Dermis blood vessel endothelial cell (primary cell): Measurements from ENCODE around the gene ATOH8. TPM values are rescaled to one million over a fixed set of nuclear protein-coding genes. Genes with fewer than 3 reads are reported as not detected.

ENCODE experiments used
- DNase-seq: peaks from one replicate; pipeline ENCODE4 v3.0.0; 2010
- total RNA-seq: library from RNA; depleted of rRNA; stranded (reverse); fragments of >200 nt; gene quantifications from 2 replicates; pipeline ENCODE4 v1.2.3, GENCODE V29; 2014

ATOH8 gene
- total RNA-seq, 1 donor from 2014 or later = 58.4 TPM

DNA sequence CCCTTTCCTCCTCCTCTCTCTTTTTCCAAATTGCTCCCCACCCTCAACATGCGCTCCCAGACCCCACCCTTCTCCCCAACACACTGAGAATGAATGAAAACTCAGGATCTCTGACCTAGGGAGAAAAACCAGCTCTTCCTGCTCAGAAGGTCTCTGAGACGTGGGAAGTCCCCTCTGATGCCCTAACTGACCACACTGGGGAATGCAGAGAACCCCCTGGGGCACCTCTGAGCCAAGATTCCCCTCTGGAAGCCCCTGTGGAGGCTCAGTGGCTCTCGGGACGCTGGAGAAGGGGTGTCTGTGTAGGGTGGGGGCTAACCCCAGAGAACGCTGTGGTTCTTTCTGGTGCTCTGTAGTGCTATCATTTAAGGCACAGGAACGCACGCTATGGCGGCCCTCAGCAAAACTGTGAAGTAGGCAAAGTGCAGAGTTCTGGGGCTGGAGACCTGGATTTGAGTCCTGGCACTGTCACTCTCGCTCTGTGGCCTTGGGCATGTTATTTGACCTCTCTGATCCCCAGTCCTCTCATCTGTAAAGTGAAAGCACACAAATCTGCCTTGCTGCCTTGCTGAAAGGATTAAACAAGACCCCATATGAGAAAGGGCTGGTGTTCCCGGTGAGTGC is 17.1 kb downstream of the ATOH8 start:
- no peak for DNase-seq

DNA sequence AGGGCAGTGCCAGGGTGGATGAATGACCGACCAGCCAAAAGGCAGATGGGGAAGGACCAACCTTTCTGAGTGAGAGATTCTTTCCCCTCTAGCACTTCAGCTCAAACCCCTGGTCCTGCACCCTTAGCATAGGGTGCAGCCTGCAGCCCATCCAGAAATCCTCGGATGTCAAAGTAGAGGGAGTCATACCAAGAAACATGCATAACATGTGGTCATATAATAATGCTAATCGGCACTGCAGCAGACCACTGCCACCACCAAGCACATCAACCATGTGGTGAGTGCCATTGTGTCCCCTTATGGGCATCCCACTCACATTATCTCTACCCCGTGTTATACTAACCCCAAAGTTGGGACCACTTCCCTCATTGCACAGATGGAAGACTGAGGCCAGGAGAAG is 17.7 kb downstream of the ATOH8 start:
- no peak for DNase-seq

- DNase-seq = peak; percentile 100
These were observed 18.4 kb downstream of the ATOH8 start for GRCh38 chr2:85772019-85772745.

DNA sequence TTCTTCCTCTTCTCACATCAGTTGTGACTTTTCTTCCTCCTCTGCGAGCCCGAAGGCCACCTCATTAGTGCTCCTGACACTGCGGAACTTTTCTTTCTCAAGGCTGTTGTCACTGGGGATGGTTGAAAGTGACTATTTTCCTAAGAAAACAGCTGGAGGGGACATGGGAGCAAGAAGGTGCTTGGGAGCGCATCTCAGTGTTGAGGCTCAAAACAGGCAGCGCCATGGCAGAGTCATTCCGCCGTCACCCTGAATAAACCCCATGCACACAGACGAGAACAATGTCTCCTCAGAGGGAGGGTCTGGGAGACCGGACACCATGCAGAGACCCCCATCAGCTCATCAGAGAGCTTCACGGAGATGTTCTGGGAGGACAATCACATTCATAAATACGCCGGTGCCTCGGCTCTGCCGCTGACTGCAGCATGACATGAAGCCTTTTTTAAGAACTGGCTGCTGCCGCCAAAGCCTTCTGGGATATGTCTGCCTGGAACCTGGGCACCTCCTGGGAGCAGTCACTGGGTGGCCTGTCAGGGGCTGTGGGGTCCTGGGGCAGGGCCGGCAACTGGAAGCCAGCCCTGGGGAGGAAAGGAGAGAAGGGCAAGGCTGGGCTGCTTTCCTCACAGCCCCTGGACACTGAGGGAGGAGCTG is 19.2 kb downstream of the ATOH8 start:
- no peak for DNase-seq

DNA sequence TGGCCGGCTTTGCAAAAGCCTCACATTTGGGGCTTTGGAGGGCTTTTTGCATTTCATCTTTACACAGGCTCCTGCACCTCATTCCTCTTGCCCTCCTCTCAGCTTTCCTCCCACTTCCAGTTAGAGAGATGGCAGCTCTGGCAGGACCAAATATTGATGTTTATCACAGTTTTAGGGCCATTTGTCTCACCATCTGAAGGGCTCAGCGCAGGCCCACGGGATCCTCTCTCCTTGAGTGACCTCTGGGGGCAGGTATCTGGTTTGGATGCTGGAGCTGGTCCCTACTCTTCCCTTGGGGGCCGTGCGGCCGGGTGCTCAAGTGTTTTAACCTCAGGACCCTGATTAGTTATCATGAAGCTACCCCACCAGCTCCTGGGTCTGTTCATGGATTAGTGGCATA is 19.9 kb downstream of the ATOH8 start:
- DNase-seq = no peak

DNA sequence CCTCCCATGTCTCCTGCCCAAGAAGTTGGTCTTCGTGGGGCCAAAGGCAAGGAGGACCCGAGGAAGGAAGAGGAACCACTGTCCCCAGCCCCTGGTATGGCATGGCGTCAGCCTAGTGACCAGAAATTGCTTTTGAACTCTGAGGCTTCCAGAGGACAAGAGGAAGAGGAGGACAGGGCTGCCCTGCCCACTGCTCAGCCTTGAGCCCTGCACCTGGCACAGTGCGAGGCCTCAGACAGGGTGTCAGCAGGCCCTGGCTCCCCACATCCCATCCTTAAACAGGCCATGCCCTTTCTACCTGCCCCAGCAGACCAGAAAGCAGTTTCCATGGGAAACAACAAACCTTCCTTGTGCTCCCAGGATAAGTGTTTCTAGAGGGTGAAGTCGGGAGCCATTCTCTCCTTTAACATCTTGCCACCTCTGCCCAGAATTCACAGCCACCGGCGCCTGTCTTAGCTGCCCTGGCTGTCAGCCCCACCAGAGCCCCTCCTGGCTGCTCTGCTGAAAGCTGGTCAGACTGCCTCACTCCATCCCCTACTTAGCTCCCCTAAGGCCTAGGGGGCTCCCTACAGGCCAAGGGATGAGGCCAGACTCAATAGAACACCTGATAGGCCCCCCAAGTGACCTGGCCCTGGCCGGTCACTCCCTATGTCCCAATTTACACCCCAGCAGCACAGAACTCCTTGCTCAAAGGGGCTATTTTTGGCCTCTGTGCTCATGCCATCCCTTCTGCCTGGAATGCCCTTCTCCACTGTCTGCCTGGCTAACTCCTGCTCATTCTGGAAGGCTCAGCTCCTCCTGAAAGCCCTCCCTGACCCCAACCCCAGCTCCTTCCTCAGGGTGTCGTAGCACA is 20.6 kb downstream of the ATOH8 start:
- no peak for DNase-seq

DNA sequence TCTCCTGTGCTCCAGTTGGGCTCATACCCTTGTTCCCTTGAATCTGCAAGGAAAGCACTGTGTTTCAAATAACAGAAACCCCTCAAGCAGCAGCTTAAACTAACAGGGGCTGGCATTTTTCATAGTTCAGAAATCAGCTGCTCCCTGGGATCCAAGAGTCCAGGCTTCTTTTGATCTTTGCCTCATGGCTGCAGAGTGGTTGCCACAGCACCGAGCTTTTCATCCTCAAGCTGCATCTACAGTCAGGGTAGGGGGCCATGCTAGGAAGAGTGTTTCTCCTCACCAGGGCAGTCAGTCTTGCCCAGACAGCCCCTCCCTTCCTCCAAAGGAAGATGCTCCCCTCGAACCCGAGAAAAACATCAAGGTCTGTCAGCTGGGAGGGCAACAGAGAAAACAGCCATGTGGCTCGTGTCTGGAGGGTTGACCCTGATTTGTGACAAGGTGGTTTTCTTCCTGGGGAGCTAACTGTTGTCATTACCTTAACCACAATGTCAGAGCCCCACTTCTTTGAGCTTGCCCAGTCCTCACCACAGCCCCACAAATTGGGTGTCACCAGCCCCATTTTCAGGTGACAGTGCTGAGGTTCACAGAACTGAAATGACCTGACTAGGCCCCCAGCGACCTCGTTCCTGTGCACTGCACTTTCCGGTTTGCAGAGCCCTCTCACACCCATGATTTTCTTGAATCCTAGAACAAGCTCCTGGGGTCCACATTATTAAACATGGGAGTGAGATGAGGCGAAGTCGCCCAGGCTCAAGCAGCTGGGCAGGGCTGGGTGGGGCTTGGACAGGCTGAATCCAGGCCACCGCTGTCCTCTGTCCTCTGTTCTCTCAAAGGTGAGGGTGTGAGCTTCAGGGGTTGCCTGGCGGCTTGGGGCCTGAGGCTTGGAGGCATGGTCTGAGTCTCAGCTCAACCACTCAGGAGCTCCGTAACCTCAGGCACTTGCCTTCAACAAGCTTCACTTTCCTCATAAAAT is 21.9 kb downstream of the ATOH8 start:
- DNase-seq = no peak

DNA sequence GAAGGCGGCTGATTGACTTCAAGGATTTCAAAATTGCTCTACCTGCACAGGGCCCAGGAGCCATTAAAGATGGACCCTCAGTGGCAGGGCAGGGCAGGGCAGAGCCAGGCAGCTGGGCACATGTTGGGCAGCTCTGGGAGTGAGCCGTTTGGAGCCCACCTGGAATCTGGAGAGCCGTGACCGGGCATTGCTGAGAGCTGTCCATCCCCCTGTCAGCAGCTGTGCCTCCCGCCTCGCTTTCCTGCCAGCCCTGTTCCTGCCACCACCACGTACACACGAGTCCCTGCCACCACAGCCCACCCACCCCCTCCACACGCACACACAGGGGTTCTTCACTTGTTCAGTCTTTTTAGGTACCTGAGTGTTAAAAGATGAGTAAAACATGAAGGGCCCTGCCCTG is 22.9 kb downstream of the ATOH8 start:
- DNase-seq = no peak

- DNase-seq = peak; percentile 78
These were observed 23.7 kb downstream of the ATOH8 start for GRCh38 chr2:85777441-85777861.

DNA sequence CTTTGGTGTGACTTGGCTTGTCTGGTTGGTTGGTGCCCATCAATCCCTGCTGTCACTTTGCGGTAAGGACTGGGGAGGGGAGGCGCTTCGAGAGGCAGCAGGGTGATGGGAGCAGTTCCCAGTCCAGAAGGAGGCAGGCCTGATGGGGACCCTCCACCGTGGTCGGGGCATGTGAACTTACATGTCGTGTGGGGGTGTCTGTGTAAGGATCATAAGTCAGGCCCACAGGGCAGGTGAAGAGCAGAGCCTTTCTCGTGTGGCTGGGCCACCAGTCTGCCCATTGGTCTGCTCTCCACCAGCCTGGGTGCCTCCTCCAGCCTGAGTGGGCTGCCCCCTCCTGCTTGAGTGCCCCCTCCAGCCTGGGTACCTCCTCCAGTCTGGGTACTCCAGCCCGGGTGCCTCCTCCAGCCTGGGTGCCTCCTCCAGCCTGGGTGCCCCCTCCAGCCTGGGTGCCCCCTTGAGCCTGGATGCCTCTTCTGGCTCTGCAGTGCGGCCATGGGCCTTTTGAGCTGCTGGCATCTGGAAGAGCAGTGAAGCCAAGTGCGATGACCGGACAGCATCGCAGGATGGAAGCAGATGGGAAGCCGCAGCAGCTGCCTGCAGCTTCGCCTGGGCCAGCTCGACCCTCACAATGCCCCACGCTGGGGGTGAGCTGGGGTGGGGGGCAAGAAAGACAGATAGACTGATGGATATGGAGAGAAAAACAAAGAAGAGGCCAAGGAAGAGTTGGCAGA is 25.0 kb downstream of the ATOH8 start:
- DNase-seq = no peak

DNA sequence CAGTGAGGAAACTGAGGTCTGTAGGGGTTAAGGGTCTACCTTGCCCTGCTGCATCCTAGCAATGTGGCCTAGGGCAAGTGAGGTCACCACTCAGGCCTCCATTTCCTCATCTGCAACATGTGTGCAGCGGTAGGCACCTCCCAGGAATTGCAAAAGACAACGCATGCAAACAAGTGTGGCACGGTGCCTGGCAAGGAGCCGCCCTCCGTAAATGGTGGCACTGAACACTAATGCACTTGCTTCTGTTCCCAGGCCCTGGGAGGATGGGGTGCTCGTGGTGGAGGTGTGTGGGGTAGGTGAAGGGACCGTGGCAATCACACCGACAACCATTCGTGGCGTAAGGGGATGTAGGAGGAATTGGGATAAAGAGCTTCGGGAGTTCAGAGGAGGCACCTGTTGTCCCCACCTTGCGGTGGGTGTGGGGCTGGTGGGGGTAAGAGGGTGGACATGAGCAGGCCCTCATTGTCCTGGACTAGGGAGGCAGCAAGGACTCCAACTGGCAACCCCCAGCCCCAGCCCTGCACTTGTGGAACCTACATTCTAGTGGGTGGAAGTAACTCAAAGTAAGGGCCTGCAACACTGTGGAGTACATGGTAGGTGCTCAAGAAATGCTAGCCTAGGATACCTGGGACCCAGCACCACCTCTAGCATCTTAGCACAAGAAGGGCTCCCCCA is 26.0 kb downstream of the ATOH8 start:
- DNase-seq = no peak

DNA sequence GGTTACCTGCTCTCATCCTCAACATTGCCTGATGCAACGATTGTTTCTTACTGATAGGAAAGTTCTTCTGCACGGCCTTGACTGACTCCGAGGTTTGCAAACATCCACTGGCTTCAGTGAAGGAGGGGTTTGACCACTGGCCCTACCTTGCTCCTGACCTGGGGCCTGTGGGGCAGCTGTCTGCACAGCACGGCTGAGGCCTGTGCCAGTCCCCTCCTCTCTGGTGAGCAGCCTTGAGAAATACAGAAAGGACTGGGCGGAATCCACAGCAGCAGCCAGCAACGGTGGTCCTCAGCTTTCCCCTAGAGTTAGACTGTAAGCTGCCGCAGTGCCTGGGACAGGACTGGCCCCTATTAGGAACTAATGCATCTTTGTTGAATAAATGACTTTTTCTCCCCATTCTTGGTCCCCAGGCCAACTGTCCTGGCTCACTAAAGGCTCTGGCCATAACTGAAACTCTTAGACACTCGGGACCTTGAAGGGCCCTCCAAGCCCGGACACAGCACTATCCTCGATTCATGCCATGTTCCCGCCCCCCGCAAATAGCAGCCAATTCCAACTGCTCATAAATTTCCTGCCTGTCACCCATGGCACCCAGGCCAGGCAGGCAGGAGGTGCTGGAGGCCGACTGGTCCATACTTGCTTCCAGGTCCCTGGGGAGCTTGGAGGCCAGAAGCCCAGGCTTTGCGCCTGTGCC is 26.7 kb downstream of the ATOH8 start:
- DNase-seq = no peak

- no peak for DNase-seq
These were observed 27.2 kb downstream of the ATOH8 start for GRCh38 chr2:85781013-85781332.

DNA sequence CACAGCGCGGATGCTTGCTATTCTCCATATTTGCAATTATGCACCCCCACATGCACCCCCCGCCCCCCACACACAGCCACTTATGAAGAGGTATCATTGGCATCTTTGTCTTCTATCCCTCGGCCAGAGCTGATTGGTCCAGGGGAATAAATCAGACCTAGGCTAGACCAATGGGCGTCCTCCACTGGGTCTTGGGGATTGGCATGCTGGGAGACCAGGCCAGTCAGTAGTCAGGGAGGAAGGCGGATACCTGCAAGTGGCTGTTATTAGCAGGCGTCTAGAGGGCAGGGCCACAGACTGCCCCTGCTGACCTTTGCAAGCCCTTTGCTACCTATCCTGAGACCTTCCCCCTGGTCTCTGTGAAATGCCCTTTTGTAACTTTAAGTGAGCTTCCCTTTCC is 30.0 kb downstream of the ATOH8 start:
- DNase-seq = no peak

GRCh38 chr2:85784474-85784986 is 30.7 kb downstream of the ATOH8 start:
- no peak for DNase-seq

DNA sequence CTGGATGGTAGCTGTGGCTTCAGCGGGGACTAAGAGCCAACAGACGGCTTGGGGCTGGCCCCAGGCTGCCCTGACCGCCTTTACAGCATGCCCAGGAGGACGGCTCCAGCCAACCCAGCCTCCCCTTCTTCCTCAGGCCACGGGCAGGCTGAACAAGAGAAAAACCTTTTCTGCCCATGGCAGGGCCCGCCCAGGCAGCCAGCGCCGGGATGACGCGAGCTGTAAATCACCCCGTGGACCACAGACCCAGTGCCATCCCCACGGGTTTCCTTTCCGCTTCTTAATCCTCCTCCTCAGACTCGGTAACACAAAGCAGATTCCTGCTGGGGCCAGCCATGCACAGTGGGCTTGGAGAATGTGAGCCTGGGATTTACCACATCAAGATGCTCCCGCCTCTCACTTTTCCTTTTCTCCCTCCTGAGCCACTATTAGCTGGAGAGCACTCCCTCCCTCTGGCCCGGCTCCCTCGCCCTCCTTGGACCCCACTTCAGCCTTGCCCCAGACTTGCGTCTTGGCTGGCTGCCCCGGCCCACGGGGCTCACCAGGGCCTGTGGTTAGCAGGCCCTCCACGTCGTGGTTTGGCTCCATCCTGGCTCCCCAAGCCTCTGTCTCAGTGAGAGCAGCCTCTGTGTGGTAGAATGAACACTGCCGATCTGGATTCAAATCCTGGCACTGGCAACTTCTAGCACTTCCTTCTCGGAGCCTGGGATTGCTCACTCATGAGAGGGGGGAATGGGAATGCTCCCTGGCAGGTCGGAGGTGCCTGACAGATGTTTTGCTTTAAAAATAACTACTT is 31.4 kb downstream of the ATOH8 start:
- DNase-seq = no peak

- no peak for DNase-seq
These were observed 32.1 kb downstream of the ATOH8 start for GRCh38 chr2:85785871-85786270.

DNA sequence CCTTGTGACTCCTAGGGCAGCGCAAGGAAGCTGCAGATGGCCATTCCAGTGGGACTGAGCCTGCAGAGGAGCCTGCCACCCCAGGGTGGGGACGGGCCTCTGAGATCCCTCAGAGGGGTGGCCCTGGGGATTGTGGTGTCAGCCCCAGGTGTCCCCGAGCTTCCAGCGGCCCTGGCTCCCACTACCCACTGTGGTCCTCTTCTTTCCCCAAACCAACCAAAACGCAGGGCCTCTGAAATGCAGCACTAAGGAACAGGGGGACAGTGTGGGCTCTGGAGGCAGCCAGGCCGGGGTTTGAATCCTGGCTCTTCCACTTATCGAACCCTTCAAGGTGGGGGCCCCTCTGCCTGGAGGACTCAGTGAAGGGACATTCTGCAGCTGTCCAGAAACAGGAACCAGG is 32.7 kb downstream of the ATOH8 start:
- DNase-seq = no peak

- DNase-seq = no peak
These were observed 33.1 kb downstream of the ATOH8 start for GRCh38 chr2:85786865-85787264.
